ENCODE measurements around the gene LIPK.
A peak's percentile ranks its signal among the peaks of the same experiment; 100 is the strongest.
"Not testable (repeated sequence)": the region's sequence is repeated elsewhere in the genome, so short reads cannot be mapped to it uniquely, and the experiment has no call there.

Gene LIPK

GRCh38 chr10:88705958-88706357, at the start of gene LIPK:
TSS of gene LIPK (plus strand) at chr10:88706249. CDS start at chr10:88724544, 18,295 bp downstream.
- DNase-seq = no peak

GRCh38 chr10:88657901-88658300, 48.1 kb upstream of the LIPK start:
- DNase-seq = peak in 1 of 2 experiments; percentile 24

GRCh38 chr10:88659725-88660597, 46.1 kb upstream of the LIPK start:
- no peak for DNase-seq

- no peak for DNase-seq
Measured at GRCh38 chr10:88660598-88660884, 45.5 kb upstream of the LIPK start.

- DNase-seq = no peak
Measured at GRCh38 chr10:88661018-88661417, 45.0 kb upstream of the LIPK start.

- DNase-seq = no peak
Measured at GRCh38 chr10:88661577-88661976, 44.5 kb upstream of the LIPK start.

- DNase-seq = not testable (repeated sequence)
Measured at GRCh38 chr10:88663153-88663552, 42.9 kb upstream of the LIPK start.

GRCh38 chr10:88664142-88664541, 41.9 kb upstream of the LIPK start, which contains the start of gene LIPF:
TSS of gene LIPF (plus strand) at chr10:88664442. CDS start at chr10:88667298, 2,856 bp downstream.
- no peak for DNase-seq

GRCh38 chr10:88668465-88668864, 37.6 kb upstream of the LIPK start:
- no peak for DNase-seq

- DNase-seq = no peak
Measured at GRCh38 chr10:88670497-88670896, 35.6 kb upstream of the LIPK start.

GRCh38 chr10:88672041-88672440, 34.0 kb upstream of the LIPK start:
- no peak for DNase-seq

- no peak for DNase-seq
Measured at GRCh38 chr10:88676283-88677060, 29.6 kb upstream of the LIPK start.

GRCh38 chr10:88680958-88681357, 25.1 kb upstream of the LIPK start:
- no peak for DNase-seq

GRCh38 chr10:88682491-88682890, 23.6 kb upstream of the LIPK start:
- DNase-seq = no peak

- peak in 1 of 2 experiments; percentile 11 for DNase-seq
Measured at GRCh38 chr10:88687853-88688467, 18.1 kb upstream of the LIPK start.

- no peak for DNase-seq
Measured at GRCh38 chr10:88689366-88689765, 16.7 kb upstream of the LIPK start.

- DNase-seq = no peak
Measured at GRCh38 chr10:88693392-88694020, 12.5 kb upstream of the LIPK start.

GRCh38 chr10:88702848-88703597, 3.0 kb upstream of the LIPK start:
- no peak for DNase-seq

- no peak for DNase-seq
Measured at GRCh38 chr10:88707429-88708155, 1.5 kb downstream of the LIPK start.

- DNase-seq = not testable (repeated sequence)
Measured at GRCh38 chr10:88709361-88709760, 3.3 kb downstream of the LIPK start.

GRCh38 chr10:88715517-88715916, 9.5 kb downstream of the LIPK start:
- DNase-seq = no peak

- no peak for DNase-seq
Measured at GRCh38 chr10:88721392-88721791, 15.3 kb downstream of the LIPK start.
